Chondrocyte (in vitro differentiated cells): ENCODE data around the gene TSTD2. TPM values are rescaled to one million over a fixed set of nuclear protein-coding genes. Genes with fewer than 3 reads are reported as not detected.

Experiments used
- DNase-seq: peaks from one replicate; pipeline ENCODE4 v3.0.0; 2021; ENCODE audit warnings: mixed read lengths, low spot score
- H3K27ac Mint-ChIP-seq: one replicate; pipeline ENCODE4 v1.8.0; 2021; ENCODE audit warnings: mild to moderate bottlenecking, moderate library complexity, mixed read lengths; ENCODE audit not compliant: unreplicated experiment
- H3K27me3 Mint-ChIP-seq: 2 replicates; pipeline ENCODE4 v1.8.0; 2021; ENCODE audit warnings: low read depth, mixed read lengths
- H3K36me3 Mint-ChIP-seq: 2 replicates; pipeline ENCODE4 v1.8.0; 2021; ENCODE audit warnings: low read depth, mixed read lengths
- H3K4me1 Mint-ChIP-seq: 2 replicates; pipeline ENCODE4 v1.8.0; 2021; ENCODE audit warnings: low read depth, mild to moderate bottlenecking, mixed read lengths
- H3K4me3 Mint-ChIP-seq: one replicate; pipeline ENCODE4 v1.8.0; 2021; ENCODE audit warnings: mild to moderate bottlenecking, moderate library complexity, mixed read lengths; ENCODE audit not compliant: unreplicated experiment
- H3K9me3 Mint-ChIP-seq: 2 replicates; pipeline ENCODE4 v1.8.0; 2021; ENCODE audit warnings: low read depth, mixed read lengths
- total RNA-seq: library from RNA; stranded (reverse); gene quantifications from 3 replicates; pipeline ENCODE4 v1.2.1, GENCODE V29; 2021
- TF ChIP-seq, protein P1 (sequence below): fragments of 200-600 bp; sonication (generic); IDR thresholded peaks from 2 replicates; pipeline ENCODE4 v1.5.0; 2021; ENCODE audit warnings: antibody characterized with exemption, mild to moderate bottlenecking, moderate library complexity

The TSTD2 gene
- total RNA-seq, 1 donor from 2014 or later: 19.6 TPM

DNA sequence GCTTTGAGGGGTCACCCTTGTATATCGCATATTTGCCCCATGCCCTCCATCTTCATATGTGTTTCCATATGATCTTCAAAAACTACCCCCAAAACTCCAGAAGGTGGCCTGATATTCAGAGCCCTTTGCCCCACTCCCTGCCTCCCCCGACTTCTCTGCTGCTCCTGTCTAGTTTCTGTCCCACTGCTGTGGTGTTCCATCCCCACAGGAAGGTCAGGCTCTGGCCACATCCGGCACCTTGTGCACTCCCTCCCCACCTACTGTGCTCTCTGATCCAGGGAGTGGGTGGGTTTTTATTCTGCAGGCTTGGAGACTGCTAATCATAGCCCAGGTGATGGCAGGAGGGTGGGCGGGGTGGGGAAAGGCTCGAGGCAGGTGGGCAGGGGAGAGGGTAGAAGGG, 79.3 kb downstream of the TSTD2 start:
- H3K27ac Mint-ChIP-seq: no peak overlapping the region
- H3K4me3 Mint-ChIP-seq: no peak overlapping the region
- H3K36me3 Mint-ChIP-seq: no peaks in the 10 kb centered on the region
- DNase-seq: no peak
- peaks cover 13% of the 10 kb centered on the region for H3K4me1 Mint-ChIP-seq
- H3K9me3 Mint-ChIP-seq: no peaks in the 10 kb centered on the region
- TF ChIP-seq, protein P1, sequence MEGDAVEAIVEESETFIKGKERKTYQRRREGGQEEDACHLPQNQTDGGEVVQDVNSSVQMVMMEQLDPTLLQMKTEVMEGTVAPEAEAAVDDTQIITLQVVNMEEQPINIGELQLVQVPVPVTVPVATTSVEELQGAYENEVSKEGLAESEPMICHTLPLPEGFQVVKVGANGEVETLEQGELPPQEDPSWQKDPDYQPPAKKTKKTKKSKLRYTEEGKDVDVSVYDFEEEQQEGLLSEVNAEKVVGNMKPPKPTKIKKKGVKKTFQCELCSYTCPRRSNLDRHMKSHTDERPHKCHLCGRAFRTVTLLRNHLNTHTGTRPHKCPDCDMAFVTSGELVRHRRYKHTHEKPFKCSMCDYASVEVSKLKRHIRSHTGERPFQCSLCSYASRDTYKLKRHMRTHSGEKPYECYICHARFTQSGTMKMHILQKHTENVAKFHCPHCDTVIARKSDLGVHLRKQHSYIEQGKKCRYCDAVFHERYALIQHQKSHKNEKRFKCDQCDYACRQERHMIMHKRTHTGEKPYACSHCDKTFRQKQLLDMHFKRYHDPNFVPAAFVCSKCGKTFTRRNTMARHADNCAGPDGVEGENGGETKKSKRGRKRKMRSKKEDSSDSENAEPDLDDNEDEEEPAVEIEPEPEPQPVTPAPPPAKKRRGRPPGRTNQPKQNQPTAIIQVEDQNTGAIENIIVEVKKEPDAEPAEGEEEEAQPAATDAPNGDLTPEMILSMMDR: no peak
- H3K27me3 Mint-ChIP-seq: peaks cover 59% of the 10 kb centered on the region

DNA sequence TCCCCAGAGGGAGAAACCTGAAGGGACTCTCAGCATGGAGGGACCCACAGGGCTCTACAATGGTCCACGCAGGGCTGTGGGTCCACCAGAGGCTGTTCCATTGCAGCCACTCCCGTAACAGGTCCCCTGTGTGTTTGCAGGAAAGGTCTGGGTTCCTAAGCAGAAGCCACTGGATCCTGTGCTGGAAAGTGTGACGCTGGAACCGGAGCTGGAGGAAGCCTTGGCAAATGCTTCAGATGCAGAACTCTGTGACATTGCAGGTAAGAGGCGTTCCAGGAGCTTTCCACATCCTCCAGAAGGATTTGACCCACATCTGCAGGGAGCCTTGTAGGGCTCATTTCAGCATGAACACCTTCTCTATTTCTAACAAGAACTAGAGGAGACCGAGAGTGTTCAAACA, 80.0 kb downstream of the TSTD2 start:
- H3K4me1 Mint-ChIP-seq: peaks cover 11% of the 10 kb centered on the region
- no peak overlapping the region for H3K4me3 Mint-ChIP-seq
- H3K27me3 Mint-ChIP-seq: peaks cover 63% of the 10 kb centered on the region
- DNase-seq: no peak
- TF ChIP-seq, protein P1: no peak
- no peaks in the 10 kb centered on the region for H3K9me3 Mint-ChIP-seq
- H3K36me3 Mint-ChIP-seq: no peaks in the 10 kb centered on the region
- no peak overlapping the region for H3K27ac Mint-ChIP-seq

DNA sequence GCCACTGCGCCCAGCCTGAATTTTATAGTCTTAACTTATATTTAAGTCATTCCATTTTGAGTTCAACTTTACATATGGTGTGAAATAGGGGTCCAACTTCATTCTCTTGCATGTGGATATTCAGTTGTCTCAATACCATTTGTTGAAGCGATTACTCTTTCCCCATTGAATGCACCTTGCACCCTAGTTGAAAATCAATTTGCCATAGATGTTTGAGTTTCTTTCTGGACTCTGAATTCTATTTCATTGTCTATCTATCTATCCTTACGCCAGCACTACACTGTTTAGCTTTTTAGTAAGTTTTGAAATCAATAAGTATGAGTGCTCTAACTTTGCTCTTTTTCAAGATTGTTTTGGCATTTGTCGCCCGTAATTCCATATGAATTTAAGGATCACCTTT, 81.9 kb downstream of the TSTD2 start:
- no peak overlapping the region for H3K4me3 Mint-ChIP-seq
- peaks cover under 1% of the 10 kb centered on the region for H3K4me1 Mint-ChIP-seq
- peaks cover 61% of the 10 kb centered on the region for H3K27me3 Mint-ChIP-seq
- H3K9me3 Mint-ChIP-seq: no peaks in the 10 kb centered on the region
- H3K27ac Mint-ChIP-seq: no peak overlapping the region
- H3K36me3 Mint-ChIP-seq: no peaks in the 10 kb centered on the region
- TF ChIP-seq, protein P1: no peak
- no peak for DNase-seq

DNA sequence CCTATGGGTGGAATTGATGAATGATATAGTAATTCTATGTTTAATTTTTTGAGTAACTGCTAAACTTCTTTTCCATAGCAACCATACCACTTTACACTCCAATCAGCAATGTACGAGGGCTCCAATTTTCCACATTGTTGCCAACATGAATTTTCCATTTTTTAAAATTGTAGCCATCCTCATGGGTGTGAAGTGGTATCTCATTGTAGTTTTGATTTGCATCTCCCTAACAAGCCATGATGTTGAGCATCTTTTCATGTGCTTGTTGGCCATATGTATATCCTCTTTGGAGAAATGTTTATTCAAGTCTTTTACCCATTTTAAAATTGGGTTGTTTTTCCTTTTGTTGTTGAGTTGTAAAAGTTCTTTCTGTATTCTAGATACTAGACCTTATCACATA, 82.8 kb downstream of the TSTD2 start:
- Mint-ChIP-seq H3K4me3 (no peak overlapping the region), H3K27ac (no peak overlapping the region), H3K4me1 (no peaks in the 10 kb centered on the region), H3K36me3 (no peaks in the 10 kb centered on the region), H3K27me3 (peaks cover 65% of the 10 kb centered on the region), H3K9me3 (no peaks in the 10 kb centered on the region)
- no peak for DNase-seq
- TF ChIP-seq, protein P1: no peak

Other genes with a start within 250 kb of the TSTD2 start
- 8.9 to 9.8 TPM (median 9.7 TPM) in 3 replicates for gene TDRD7, start 221.3 kb downstream of the TSTD2 start, total RNA-seq
- 0.17 to 1.3 TPM (median 1.3 TPM) in 3 replicates for gene TMOD1, start 131.7 kb downstream of the TSTD2 start, total RNA-seq
- gene NCBP1, start 453 bp upstream of the TSTD2 start, total RNA-seq: 32.3 to 41.6 TPM (median 32.7 TPM) in 3 replicates
- 9.1 to 11.6 TPM (median 10.2 TPM) in 3 replicates for gene XPA, start 64.0 kb upstream of the TSTD2 start, total RNA-seq
- gene FOXE1, start 219.9 kb upstream of the TSTD2 start, total RNA-seq: not detected in 3 replicates